GM19240 (cell line): ENCODE measurements around the gene GRID1.
"Not testable (repeated sequence)": the region's sequence is repeated elsewhere in the genome, so short reads cannot be mapped to it uniquely, and the experiment has no call there.

ENCODE experiments used
- DNase-seq: peaks from one replicate; pipeline ENCODE4 v3.0.0; 2011; ENCODE audit warnings: low spot score; ENCODE audit not compliant: insufficient read length

The GRID1 gene

DNA sequence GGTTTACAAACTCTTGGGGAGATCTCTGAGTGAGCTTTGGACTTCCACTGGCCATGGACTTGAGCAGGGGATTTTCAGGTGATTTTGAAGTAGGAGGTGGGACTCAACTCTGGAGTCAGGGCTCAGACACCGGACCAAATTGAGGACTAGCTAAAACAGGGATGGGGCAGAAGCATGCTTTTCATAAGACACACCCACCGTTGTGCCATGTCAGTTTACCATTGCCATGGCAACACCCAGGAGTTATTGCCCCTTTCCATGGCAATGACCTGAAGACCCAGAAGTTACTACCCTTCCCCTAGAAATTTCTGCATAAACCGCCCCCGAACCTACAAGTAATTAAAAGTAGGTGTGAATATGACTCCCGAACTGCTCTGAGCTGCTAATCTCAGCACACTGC is 320.7 kb downstream of the GRID1 start:
- DNase-seq, result no peak

DNA sequence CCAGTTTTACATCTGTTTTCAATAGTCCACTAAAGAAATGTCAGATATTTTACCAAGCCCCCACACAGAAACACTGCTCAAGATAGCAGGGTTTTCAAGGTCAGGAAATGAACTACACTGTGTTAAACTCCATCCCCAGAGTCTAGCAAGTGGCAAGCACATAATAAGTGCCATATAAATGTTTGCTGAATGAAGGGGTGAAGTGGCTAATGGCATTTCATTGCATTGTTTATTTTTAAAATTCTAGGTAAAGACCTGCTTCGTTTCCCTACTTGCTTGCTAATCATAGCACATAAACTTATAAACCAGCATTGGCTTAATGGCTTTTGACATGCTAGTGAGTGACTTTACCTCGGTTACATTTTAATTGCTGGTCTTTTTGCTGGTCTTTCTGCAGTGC is 322.6 kb downstream of the GRID1 start:
- no peak for DNase-seq

DNA sequence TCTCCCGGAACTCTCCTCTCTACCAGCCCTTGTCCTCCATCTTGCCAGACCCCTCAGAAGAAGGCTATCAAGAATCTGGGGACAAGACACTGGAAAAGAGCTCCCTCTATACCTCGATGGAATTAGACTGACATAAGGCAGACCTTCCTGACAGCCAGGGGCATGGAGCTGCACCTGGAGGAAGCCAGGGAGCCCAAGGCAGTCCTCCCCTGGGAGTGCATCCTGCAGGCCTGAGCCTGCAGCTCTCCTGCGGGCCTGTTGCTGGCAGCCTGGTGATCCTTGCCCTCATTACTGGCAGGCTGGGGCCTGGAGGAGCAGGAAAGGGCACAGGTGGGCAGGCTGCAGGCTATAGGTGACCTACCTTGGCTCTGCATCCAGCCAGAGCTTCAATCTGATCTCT is 323.4 kb downstream of the GRID1 start:
- DNase-seq, result no peak

DNA sequence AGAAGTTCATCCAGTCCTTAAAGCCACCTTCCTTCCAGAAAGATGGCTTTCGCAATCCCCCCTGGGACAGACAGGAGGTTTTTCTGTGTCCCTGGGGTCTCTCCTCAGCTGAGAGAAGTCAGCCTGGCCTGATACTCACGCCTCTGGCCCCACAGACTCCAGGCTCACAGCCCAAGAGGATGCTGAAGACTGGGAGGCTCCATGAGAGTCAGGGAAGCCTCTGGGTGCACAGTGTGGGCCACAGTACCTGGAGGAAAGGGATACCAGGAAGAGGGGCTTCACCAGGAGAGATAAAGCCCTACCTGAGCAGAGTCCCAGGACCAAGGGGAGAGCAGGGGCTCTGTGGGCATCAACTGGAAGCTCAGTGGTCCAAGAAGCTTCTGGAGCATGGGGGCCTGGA is 324.4 kb downstream of the GRID1 start:
- no peak for DNase-seq

DNA sequence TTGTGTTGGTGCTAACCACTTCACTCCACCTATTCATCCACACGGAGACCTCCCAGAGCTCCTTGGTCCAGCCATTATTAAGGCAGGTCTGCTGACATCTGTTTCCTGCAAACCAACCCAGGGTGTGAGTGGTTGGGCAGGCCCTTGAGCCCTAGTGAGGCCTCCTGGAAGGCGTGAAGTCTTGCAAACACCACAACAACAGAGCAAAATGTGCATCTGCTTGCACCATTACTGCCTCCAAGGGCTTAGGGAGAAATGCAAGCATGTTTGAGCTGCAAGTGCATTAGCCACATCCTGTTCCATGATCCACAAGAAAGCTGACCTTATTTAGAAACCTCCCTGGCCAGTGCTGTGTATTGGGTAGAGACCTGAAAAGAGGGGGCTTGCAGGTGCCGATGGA is 325.5 kb downstream of the GRID1 start:
- no peak for DNase-seq

DNA sequence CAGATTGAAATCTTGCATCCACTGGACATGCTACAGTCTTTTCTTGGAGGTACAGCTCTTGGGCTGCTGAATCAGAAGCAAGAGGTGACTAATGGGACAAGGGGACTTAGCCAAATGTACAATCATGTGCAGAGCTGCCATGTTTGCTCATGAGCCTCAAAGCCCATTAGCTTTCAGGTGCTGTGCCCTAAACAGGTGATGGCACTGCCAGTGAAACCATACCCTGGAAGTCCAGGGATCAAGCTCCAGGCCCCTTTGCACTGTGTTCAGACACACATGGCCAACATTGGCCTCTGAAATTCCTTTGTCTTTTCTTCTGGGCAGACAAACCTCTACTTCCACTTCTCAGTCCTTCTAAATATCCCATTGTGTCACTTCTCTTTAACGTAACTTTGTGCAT is 328.2 kb downstream of the GRID1 start:
- DNase-seq, result no peak

DNA sequence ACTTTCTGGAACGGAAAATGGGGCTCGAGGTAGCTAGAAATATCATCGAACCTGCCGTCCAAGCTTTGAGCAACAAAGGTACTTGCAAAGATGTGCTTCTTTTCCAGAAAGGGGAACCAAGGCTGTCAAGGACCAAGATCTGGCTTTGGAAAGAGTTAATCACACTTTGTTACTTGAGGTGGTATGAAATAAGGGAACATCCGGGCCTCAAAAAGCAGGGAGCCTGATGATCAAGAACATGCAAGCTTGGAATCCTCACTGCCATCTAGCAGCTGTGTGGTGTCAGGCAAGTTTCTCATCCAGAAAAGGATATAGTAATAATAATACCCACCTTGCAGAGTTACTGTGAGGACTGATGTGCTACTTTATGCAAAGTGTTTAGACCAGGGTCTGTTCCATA is 329.5 kb downstream of the GRID1 start:
- DNase-seq, result no peak

DNA sequence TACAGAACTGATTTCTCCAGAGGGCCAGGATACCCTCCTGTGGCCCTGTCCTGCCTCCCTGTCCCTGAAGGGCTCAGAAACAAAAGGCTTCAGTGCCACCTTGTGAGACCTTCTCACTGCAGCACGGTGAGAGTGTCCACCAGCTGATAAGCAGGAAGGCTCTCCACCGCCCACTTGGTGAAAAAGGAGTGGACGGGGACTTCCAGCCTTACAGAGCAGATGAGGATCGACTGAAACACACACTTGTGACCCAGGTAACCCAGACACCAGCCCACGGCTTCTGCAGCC is 330.1 kb downstream of the GRID1 start:
- no peak for DNase-seq

DNA sequence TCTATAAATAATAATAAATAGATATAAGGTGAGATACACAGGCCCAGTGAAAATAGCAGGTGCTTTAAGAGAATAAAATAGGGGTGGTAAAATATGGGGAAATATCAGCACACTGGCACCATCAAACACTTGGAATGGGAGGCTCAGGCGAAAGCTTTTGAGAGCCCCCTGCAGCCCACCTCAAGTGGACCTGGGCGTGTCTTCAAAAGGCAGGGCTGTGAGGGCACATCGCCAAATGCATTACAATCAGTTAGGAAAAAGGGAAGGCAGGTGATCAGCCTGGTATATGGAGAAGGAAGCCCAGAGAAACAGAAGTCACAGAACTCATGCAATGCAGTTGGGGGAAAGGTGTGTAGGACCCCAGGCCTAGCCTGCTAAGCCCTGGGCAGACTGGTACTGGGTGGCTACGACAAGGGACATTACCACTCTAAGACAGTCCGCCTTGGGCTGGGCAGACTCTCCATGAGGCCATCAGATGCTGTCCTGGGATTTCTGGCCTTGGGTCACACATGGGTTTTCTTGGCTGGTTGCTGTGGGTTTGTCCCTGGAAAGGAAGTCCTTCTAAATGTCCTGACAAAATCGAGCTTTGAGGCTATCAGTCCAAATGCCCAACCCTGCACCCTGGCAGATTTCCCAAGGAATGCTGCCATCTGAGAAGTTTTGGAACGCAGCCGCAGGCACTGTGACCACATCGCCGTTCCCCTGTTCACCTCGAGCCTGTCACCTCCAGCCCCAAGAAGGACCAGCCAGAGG is 330.6 kb downstream of the GRID1 start:
- DNase-seq, result no peak

DNA sequence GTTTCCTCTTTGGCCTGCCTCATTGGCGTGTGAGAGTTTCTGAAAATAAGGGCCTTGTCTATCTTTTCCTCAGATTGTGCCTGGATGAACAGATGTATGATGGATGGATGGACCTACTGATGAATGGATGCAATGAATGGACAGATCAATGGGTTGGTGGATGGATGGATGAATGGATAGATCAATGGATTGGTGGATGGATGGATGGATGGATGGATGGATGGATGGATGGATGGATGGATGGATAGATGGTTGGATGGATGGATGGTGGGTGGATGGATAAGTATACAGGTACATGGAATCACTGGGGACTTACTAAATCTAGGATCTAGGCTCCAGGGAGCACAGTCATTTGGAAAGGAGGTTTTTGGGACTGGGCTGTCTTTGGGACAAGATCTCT is 331.9 kb downstream of the GRID1 start:
- DNase-seq, result no peak

DNA sequence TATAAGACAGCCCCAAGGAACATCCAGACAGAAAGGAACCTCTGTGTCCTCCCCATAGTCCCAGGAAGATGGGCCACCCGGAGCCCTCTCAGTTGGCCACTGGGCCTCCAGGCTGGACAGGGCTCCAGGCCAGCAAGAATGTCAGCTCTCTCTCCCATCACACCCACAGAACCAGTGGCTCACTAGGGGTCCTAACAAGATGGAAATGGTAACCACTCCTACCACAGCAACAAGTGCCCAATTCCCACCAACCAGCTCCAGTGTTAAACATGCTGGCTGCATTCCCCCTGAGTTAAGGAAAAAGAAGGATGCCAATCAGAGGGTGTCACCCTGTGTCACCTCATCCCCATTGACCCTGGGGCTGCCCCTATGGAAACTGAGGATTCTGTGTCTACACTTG is 333.0 kb downstream of the GRID1 start:
- no peak for DNase-seq

DNA sequence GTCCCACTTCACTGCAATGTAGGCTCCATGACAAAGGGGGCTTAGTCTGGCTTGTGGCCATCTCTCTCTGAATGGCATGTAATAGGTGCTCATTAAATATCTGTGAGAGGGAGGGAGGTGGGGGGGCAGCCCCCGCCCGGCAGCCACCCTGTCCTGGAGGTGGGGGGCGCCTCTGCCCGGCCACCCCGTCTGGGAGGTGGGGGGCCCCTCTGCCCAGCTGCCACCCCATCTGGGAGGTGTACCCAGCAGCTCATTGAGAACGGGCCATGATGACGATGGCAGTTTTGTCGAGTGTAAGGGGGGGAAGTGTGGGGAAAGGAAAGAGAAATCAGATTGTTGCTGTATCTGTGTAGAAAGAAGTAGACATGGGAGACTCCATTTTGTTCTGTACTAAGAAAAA is 334.5 kb downstream of the GRID1 start:
- not testable (repeated sequence) for DNase-seq

DNA sequence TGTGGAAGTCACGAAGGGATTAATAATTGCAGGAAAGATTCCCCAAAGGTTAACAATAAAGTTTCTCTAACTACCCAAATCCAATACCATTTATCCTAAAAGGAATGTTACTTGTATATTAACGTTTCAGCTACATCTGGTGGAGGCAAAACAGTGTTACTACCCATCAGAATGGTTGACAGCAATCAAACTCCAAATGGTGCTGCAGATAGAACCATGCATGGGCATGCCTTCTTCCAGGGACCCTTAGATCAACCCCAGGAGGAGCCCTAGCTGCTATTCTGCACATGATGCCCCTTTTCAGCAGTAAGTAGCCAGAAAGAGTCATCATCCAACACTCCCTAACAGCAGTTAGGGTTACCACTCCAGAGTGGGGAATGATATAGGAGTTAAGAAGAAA is 336.3 kb downstream of the GRID1 start:
- no peak for DNase-seq

DNA sequence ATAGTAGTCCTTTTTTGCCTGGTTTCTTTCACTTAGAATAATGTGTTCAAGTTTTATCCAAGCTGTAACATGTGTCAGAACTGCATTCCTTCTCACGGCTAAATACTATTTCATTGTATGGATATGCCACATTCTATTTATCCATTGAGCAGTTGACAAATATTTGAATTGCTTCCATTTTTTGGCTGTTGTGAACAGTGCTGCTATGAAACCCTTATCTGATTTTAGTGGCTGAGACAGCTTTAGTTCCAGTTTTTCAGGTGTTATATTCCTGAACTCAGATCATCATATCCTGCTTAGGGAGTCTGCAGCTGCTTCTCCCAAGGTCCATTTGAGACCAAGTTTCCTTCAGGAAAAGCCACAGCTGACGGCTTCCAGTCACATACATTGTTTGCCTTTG is 339.2 kb downstream of the GRID1 start:
- no peak for DNase-seq

DNA sequence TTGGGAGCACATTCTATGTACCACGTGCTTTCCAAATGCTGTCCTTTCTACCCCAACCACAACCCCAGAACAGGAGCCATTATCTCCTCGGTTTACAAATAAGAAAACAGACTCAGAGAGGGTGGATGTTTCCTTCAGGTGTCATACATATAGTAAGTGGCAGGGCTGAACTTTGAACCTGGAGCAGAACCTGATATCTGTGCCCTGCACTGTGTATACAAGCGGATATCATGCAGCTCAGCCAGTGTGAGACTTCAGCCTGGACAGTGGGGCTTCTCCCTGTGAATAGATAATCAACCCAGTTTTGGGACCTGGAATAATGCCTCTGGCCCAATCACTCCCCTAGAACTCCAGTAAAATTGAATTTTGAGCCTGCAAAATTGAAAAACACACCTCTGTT is 341.1 kb downstream of the GRID1 start:
- no peak for DNase-seq

DNA sequence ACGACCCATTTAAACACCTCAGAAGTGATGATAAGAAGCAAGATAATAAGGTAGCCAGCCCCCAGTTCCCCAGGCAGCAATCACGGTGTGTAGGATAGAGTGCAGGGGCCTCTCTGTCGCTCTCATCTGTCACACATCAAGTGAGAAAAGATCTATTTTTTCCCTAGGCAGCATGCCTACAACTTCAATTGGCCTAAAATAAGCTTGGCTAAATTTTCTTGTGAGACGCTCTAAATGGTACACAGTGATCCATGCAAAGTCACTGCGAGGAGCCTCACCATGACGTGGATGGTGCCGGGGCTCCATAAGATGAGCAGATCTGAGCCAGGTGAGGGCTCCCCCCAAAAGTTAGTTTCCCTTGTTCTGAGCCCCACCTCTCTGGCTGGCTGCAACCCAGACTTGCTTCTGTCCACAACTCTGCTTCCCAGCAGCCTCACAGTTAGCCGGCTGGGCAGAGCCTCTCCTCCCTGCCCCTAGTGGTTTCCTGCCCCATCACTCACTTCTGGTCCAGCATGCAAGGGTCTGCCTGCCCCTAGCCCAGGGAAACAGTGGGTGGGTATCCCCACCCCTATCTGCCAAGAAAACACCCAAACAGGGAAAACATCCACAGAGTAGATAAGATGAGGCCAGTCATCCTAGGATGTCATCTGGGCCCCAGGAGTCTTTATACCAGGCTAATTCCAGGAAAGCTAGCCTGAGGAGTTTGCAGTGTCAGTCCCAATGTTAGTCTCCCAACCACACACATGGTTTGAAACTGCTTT is 342.1 kb downstream of the GRID1 start:
- DNase-seq, result no peak

DNA sequence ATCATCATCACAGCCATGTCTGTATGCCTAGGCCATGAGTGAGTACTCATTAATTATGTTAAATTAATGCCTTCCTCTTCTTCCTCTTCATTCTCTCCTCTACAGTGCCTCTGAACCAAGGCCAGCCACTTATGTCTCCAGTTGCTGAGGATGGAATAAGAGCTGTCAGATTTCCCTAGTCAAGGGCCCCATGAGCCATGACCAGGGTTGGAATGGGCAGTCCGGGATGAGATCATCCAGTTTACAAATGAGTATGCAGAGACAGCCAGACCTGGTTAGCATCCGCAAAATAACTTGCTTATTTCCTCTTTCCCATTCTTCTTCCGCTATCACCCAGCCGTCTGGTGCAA is 342.7 kb downstream of the GRID1 start:
- no peak for DNase-seq

DNA sequence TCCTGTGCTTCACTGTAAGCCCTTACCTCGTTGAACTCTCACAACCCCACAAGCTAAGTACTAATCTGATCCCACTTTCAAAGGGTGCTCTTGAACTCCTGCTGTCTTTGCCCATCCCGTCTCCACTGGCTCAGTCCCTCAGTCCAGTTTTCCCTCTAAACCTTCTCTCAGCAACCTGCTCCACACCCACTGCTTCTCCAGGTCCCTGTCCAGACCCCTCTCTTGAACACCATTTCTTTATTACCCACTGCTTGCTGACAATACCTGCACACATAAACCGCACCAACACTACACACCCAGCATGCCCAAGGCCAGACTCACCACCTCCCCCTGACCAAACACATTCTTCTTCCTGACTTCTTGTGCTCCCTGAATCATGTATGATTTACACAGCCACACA is 343.3 kb downstream of the GRID1 start:
- DNase-seq, result no peak

DNA sequence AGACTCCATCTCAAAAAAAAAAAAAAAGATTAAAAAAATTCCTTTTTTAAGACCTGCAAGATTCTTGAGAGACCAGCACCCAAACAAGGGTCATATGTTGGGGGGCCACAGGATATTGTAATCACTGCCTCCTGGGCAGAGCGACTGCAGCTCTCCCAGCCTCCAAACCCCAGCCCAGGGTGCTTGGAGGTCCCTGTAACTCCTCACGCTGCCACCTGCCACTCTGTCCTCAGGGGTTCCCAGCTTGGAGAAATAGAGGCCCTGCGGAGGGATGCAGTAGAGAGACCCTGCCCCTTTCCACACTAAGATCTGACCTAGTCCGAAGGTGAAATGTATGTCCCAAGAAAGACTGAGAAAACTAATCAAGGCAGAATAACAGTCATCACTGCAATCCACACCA is 343.7 kb downstream of the GRID1 start:
- no peak for DNase-seq

DNA sequence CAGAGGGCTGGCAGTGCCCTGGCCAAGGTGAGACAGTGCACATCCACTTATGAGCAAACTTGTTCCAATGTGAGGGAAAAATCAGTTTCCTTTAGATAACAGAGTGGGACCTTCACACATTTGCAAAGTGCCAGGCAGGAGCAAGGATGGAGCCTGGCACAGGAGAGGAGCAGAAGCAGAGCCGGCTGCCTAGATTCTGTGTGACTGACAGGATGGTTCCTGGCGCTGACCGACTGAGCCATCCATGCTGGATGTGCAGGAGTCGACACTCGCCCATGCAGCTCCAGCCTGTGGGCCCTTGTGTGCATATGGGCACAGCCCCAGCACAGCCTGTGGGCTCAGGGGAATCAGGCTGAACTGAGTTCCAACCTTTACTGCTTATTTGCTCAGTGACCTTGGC is 346.5 kb downstream of the GRID1 start:
- no peak for DNase-seq

DNA sequence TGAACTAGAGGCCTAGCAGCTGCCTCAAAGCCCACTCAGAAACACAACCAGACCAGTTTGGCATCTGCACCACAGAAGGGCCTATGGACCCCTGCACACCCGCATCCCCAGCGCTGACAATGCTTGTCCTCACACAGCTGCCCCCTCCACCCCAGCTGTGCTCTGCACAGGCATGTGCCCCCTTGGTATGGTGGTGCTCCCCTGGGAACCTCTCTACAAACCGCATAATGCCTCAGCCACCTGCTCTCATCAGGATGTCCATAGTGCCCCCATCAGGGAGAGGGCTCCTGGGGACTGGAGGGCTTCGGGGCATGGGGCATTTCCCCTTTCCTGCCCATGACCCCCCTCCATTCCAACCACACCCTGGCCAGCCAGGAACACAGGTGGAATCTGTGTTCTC is 347.5 kb downstream of the GRID1 start:
- no peak for DNase-seq

DNA sequence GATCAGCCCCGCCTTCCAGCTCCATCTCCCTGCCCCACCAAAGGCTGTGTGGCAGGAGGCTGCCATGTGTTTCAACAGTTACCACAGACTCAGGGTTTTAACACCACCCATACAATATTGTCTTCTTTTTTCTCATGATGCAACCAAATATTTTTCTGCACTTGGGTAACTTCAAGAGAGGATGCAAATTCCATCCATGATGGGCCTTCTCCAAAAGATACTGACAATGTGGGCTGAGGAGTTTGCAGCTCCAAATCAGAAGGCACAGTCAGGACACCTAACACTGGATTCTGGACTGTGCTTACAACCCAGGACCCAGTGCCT is 347.9 kb downstream of the GRID1 start:
- no peak for DNase-seq

DNA sequence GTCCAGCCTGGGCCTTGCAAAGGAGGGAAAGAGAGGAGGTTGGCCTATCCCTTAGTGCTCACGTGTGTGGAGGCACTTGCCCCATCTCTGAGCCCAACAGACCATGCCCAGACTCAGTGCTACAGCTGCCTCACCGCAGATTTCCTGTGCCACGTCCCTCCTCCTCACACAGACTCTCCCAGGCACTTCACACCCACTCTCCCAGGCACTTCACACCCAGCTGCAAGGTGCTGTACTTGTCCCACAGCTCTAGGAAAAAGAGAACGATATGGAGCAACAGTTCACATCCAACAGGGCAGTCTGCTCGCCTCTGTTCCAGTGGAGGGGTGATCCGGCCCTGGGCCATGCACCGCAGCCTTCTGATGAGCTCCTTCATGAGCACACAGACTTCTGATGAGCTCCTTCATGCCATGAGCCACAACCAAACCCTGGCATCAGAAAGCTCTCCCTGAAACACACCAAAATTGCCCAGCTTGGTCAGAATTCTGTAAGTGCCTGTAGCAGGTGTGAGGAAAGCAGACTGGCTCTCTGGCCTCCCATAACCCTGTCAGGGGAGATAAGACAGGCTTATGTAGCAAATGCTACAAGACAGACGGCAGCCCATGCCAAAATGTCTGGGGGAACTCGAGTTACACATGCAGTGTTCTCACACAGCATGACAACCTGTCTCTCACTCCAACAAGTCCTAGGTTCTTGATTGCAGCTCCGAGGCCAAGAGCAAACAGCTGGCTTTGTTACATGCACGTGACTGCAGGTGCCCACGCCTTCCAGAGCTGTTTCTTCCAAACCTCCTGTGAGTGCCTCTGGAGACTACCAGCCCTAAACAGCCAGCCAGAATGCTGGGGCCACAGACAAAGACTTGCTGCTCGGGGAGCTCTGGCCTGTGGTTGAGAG is 348.5 kb downstream of the GRID1 start:
- DNase-seq, result no peak
